Muscle of leg (tissue), 11 donors: ENCODE results near the gene GCAT. TPM values are rescaled to one million over a fixed set of nuclear protein-coding genes. Genes with fewer than 3 reads are reported as not detected.

ENCODE experiments used
- DNase-seq: peaks from one replicate; pipeline ENCODE4 v3.0.0; 2013
- H3K27ac ChIP-seq: one replicate; pipeline ENCODE4 v1.5.1; 2013; ENCODE audit warnings: mild to moderate bottlenecking, low read length, control low read depth
- H3K27me3 ChIP-seq: one replicate; pipeline ENCODE4 v1.6.1; 2013; ENCODE audit warnings: low read length; ENCODE audit not compliant: control insufficient read depth, insufficient read depth
- H3K36me3 ChIP-seq: one replicate; pipeline ENCODE4 v1.6.1; 2013; ENCODE audit warnings: low read length; ENCODE audit not compliant: control insufficient read depth, insufficient read depth
- H3K4me1 ChIP-seq: one replicate; pipeline ENCODE4 v1.6.1; 2013; ENCODE audit warnings: low read length; ENCODE audit not compliant: control insufficient read depth, insufficient read depth
- H3K4me3 ChIP-seq: one replicate; pipeline ENCODE4 v1.5.1; 2013; ENCODE audit warnings: low read length, control low read depth
- H3K9me3 ChIP-seq: replicated peaks from 2 replicates; pipeline ENCODE4 v1.6.1; 2013; ENCODE audit warnings: low read depth, low read length; ENCODE audit not compliant: control insufficient read depth
- WGBS: methylation state at CpG from one replicate; pipeline ENCODE4 v1.1.5; 2013; ENCODE audit warnings: missing lambda C conversion rate; ENCODE audit not compliant: insufficient coverage; 5-methylcytosine and 5-hydroxymethylcytosine counted together
- polyA plus RNA-seq, 8 donors: library from polyadenylated mRNA; unstranded; fragments of 120-200 nt; gene quantifications; one replicate each; pipeline versions ENCODE4 v1.2.1 to v1.2.3, GENCODE V29; 2013; ENCODE audit warnings: inconsistent platforms in 1 of 8, low replicate concordance in 1 of 8; ENCODE audit not compliant: insufficient read length in 8 of 8, insufficient read depth in 1 of 8
- total RNA-seq: library from RNA; stranded (reverse); fragments of 120-200 nt; gene quantifications from one replicate; pipeline ENCODE4 v1.2.4, GENCODE V29; 2013

GCAT gene
- total and polyA plus RNA-seq, 9 donors, result 4.4 to 8.3 (median 6.9) TPM

DNA sequence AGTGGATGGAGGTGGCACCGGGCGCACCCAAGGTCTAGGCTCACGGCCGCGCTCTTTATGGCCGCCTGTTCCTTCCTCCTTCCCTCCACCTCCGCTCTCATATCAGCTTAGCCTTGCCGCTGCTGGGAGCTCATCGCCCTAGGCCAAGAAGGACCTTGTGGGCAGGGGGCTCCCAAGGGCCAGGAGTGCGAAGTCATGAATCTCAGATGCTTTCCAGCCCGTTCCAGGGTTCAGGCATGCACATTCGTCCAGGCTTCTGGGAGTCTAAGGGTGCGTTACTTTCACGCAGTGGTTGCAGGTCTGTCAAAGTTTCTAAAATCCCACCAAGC is 11.3 kb downstream of the GCAT start:
- no peak overlapping the region for H3K4me3 ChIP-seq
- H3K27ac ChIP-seq, result no peak overlapping the region
- H3K27me3 ChIP-seq, result peaks cover 51% of the 10 kb centered on the region
- 17% methylated on average over 10 of the region's 14 CpGs for WGBS
- no peak for DNase-seq
- H3K36me3 ChIP-seq, result peaks cover 15% of the 10 kb centered on the region
- no peaks in the 10 kb centered on the region for H3K9me3 ChIP-seq
- H3K4me1 ChIP-seq, result peaks cover 22% of the 10 kb centered on the region

DNA sequence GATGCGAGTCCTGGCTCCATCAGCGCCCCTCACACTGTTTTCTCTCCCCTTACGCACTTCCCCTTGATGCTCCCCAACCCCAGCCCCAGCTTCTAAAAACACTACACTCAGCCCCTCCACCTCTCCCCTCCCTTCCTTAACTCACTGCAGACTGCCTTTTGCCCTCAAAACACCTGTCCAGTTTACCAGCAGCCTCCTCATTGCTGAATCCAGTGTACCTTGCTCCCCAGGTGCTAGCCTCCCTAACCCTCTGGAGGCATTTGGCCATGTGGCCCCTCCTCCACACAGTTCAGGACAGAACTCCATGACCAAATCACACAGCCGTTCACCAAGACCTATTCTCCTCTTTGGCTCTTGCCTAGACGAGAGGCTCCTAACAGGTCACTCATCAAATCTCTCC is 12.6 kb downstream of the GCAT start:
- Histone ChIP-seq H3K4me3 (no peak overlapping the region), H3K27me3 (peaks cover 55% of the 10 kb centered on the region), H3K4me1 (peaks cover 25% of the 10 kb centered on the region), H3K36me3 (peaks cover 7% of the 10 kb centered on the region), H3K9me3 (no peaks in the 10 kb centered on the region), H3K27ac (no peak overlapping the region)
- no peak for DNase-seq
- WGBS, result 88% methylated on average over 5 of the region's 5 CpGs

GRCh38 chr22:37822079-37822833 is 14.5 kb downstream of the GCAT start:
- no peaks in the 10 kb centered on the region for H3K9me3 ChIP-seq
- DNase-seq, result no peak
- H3K27me3 ChIP-seq, result peaks cover 57% of the 10 kb centered on the region
- H3K27ac ChIP-seq, result no peak overlapping the region
- no peak overlapping the region for H3K4me3 ChIP-seq
- H3K36me3 ChIP-seq, result no peaks in the 10 kb centered on the region
- H3K4me1 ChIP-seq, result peaks cover 33% of the 10 kb centered on the region
- 19% methylated on average over 4 of the region's 8 CpGs for WGBS

GRCh38 chr22:37823134-37823985 is 15.6 kb downstream of the GCAT start, which contains the start of gene GALR3:
TSS of gene GALR3 (plus strand) at chr22:37823382. CDS start at chr22:37823407, 25 bp downstream.
- H3K4me3 ChIP-seq, result no peak within 1 kb of the TSS
- H3K4me1 ChIP-seq, result peaks cover 27% of the 10 kb centered on the region
- 54% methylated on average over 10 of the region's 21 CpGs for WGBS
- H3K36me3 ChIP-seq, result peaks cover 2% of the 10 kb centered on the region
- no peaks in the 10 kb centered on the region for H3K9me3 ChIP-seq
- no peak for DNase-seq
- no peak within 1 kb of the TSS for H3K27ac ChIP-seq
- H3K27me3 ChIP-seq, result peaks cover 54% of the 10 kb centered on the region

DNA sequence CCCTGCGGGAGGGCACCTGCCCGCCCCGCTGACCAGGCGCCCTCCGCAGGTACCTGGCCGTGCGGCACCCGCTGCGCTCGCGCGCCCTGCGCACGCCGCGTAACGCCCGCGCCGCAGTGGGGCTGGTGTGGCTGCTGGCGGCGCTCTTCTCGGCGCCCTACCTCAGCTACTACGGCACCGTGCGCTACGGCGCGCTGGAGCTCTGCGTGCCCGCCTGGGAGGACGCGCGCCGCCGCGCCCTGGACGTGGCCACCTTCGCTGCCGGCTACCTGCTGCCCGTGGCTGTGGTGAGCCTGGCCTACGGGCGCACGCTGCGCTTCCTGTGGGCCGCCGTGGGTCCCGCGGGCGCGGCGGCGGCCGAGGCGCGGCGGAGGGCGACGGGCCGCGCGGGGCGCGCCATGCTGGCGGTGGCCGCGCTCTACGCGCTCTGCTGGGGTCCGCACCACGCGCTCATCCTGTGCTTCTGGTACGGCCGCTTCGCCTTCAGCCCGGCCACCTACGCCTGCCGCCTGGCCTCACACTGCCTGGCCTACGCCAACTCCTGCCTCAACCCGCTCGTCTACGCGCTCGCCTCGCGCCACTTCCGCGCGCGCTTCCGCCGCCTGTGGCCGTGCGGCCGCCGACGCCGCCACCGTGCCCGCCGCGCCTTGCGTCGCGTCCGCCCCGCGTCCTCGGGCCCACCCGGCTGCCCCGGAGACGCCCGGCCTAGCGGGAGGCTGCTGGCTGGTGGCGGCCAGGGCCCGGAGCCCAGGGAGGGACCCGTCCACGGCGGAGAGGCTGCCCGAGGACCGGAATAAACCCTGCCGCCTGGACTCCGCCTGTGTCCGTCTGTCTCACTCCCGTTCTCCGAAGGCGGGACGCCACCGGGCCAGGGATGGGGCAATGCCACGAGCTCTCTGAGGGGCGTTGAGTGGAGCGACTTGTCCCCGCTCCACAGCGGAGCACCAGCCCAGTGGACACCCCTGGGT is 17.2 kb downstream of the GCAT start:
- Histone ChIP-seq H3K36me3 (peaks cover 14% of the 10 kb centered on the region), H3K4me1 (peaks cover 18% of the 10 kb centered on the region), H3K27ac (no peak overlapping the region), H3K9me3 (no peaks in the 10 kb centered on the region), H3K4me3 (peak overlapping the region; percentile 19), H3K27me3 (peaks cover 40% of the 10 kb centered on the region)
- DNase-seq, result no peak
- 5% methylated on average over 135 of the region's 135 CpGs for WGBS

GRCh38 chr22:37827056-37827455 is 19.3 kb downstream of the GCAT start:
- Histone ChIP-seq H3K4me1 (peaks cover 18% of the 10 kb centered on the region), H3K27me3 (peaks cover 26% of the 10 kb centered on the region), H3K27ac (peak overlapping the region; percentile 62), H3K4me3 (no peak overlapping the region), H3K9me3 (no peaks in the 10 kb centered on the region), H3K36me3 (peaks cover 35% of the 10 kb centered on the region)
- peak; percentile 91 for DNase-seq
- WGBS, result 10% methylated on average over 9 of the region's 9 CpGs

DNA sequence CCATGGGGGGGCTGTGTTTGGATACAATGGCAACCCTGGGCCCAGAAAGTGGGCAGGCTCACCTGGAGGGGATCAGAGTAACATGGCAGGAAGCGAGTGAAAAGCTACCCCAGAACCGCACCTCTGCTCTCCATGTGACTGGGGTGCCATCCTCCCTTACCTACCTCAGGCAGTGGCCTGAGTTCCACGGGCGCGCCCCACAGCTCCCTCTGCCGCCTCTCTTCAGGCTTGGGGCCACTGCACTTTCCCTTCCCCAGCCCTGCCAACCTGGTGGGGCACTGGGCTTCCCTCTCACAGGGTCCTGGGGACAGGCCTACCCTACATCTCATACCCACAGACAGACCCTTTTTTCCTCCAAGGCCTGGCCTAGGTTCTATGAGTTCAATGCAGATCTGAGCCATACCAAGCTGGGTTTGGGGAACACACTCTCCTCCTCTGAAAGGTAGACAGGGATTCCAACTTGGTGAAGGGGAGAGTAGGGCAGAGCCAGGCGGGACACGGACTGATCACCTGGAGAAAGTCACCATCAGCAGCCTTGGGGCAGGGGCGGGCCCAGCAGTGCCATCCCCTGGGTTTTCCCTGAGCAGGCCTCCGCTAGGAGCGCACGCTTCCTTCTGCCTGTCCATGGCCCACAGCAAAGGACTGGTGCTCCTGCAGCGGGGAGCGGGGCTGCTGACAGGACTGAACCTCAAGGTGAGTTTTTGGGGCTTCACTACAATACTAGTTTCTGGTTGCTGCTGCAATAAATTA is 22.5 kb downstream of the GCAT start:
- H3K27me3 ChIP-seq, result peaks cover 2% of the 10 kb centered on the region
- H3K4me3 ChIP-seq, result no peak overlapping the region
- 83% methylated on average over 13 of the region's 14 CpGs for WGBS
- no peak for DNase-seq
- no peaks in the 10 kb centered on the region for H3K9me3 ChIP-seq
- H3K4me1 ChIP-seq, result peaks cover 12% of the 10 kb centered on the region
- H3K36me3 ChIP-seq, result peaks cover 61% of the 10 kb centered on the region
- no peak overlapping the region for H3K27ac ChIP-seq

DNA sequence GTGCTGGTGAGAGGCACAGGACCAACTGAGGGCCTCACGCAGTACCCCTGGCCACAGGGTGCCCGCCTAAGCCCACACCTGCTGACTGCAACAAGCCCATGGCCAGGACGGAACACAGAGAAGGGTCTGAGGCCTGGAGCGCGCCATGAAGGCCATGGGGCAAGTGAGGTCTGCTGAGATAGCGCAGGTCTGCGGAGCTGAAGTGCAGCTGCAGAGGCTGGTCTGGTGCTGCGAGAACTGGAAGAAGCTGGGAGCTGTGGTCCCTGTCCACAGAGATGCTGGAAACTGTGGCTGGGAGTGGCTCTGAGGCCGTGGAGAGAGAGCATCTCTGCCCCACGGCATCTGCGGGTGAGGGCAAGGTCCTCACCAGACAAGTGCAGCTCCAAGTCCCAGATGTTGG is 23.7 kb downstream of the GCAT start:
- Histone ChIP-seq H3K36me3 (peaks cover 66% of the 10 kb centered on the region), H3K9me3 (no peaks in the 10 kb centered on the region), H3K27ac (no peak overlapping the region), H3K4me3 (no peak overlapping the region), H3K4me1 (peaks cover 10% of the 10 kb centered on the region), H3K27me3 (no peaks in the 10 kb centered on the region)
- DNase-seq, result no peak
- WGBS, result 99% methylated on average over 11 of the region's 11 CpGs

DNA sequence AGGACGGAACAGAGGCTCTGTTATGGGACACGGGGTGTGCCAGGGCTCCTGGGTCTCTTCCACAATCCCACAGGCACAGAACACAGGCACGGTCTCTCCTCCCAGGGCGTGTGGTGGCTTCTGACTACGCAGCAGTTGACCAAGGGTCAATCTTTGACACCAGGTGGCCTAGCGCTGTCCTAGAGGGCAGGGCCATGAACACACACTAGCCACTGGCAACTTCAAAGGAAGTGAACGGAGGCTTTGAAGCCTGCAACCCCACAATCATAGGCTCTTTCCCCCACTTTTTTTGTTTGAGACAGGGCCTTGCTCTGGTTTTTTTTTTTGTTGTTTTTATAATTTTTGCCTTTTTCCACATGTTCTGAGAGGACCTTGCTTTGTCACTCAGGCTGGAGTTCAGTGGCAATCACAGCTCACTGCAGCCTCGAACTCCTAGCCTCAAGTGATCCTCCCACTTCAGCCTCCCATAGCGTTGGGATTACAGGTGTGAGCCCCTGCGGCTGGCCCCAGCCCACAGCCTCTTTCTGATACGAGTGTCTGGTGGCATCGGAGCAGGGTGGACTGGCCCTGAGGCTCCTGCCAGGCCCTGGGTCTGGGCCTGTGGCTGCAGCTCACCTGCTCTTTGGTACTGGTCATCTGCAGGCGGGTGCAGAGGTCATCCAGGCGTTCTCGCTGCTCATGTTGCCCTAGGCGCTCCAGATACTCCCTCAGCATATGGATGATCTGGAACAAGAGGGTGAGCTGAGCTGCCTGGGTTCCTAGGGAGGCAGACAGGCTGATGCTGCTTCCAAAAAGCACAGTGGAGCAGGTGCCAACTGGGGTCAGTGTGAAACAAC is 24.5 kb downstream of the GCAT start:
- Histone ChIP-seq H3K36me3 (peaks cover 71% of the 10 kb centered on the region), H3K27me3 (no peaks in the 10 kb centered on the region), H3K9me3 (no peaks in the 10 kb centered on the region), H3K4me3 (no peak overlapping the region), H3K4me1 (peaks cover 3% of the 10 kb centered on the region), H3K27ac (no peak overlapping the region)
- DNase-seq, result no peak
- WGBS, result 88% methylated on average over 15 of the region's 16 CpGs
